Vagina (tissue), 2 donors: ENCODE data around the gene TMEM107. TPM values are rescaled to one million over a fixed set of nuclear protein-coding genes. Genes with fewer than 3 reads are reported as not detected.

Experiments used
- DNase-seq, 2 donors: peaks; one replicate each; pipeline ENCODE4 v3.0.0-alpha.2; 2017; ENCODE audit errors: extremely low spot score in 2 of 2
- H3K27ac ChIP-seq: fragments of 200-600 bp; sonication (generic); one replicate; pipeline ENCODE4 v1.5.1; 2019
- H3K27me3 ChIP-seq: fragments of 200-600 bp; sonication (generic); one replicate; pipeline ENCODE4 v1.5.1; 2019
- H3K36me3 ChIP-seq, 2 donors: fragments of 200-600 bp; sonication (generic); one replicate each; pipeline ENCODE4 v1.5.1; 2017 to 2019
- H3K4me1 ChIP-seq: fragments of 200-600 bp; sonication (generic); one replicate; pipeline ENCODE4 v1.5.1; 2019
- H3K4me3 ChIP-seq, 2 donors: fragments of 200-600 bp; sonication (generic); 1 replicate in 1 of 2; 2 replicates in 1 of 2; pipeline ENCODE4 v1.5.1; 2016 to 2019
- H3K9me3 ChIP-seq: fragments of 200-600 bp; sonication (generic); one replicate; pipeline ENCODE4 v1.5.1; 2019
- POLR2A ChIP-seq, 2 donors: fragments of 450-650 bp; IDR thresholded peaks; one replicate each; pipeline ENCODE4 v1.6.1; 2017; ENCODE audit warnings: antibody characterized with exemption in 2 of 2, mild to moderate bottlenecking in 2 of 2, moderate library complexity in 2 of 2
- POLR2AphosphoS5 ChIP-seq, 2 donors: sonication (generic); formaldehyde crosslinking; IDR thresholded peaks; one replicate each; pipeline ENCODE4 v1.9.0; 2017; ENCODE audit warnings: antibody characterized with exemption in 2 of 2, mild to moderate bottlenecking in 2 of 2, low read depth in 1 of 2; ENCODE audit not compliant: insufficient read depth in 1 of 2
- intact Hi-C: fragments of 100-400 bp; cut with DNase I; formaldehyde crosslinking; loops from one replicate; pipeline ENCODE4 v1.15.1; 2023
- total RNA-seq: library from RNA; depleted of rRNA; stranded (reverse); fragments of >200 nt; gene quantifications from one replicate; pipeline ENCODE4 v1.2.3, GENCODE V29; 2016
- TF ChIP-seq, protein P1 (sequence below), 3 experiments: fragments of 450-650 bp in 2 of 3; fragments of 200-600 bp in 1 of 3; sonication (generic) in 1 of 3; IDR thresholded peaks; one replicate each; pipeline ENCODE4 v1.5.1; 2017 to 2019; ENCODE audit warnings: antibody characterized with exemption in 3 of 3, mild to moderate bottlenecking in 2 of 3, moderate library complexity in 2 of 3

Gene TMEM107
- total RNA-seq, 1 donor from 2014 or later: 20.6 TPM

DNA sequence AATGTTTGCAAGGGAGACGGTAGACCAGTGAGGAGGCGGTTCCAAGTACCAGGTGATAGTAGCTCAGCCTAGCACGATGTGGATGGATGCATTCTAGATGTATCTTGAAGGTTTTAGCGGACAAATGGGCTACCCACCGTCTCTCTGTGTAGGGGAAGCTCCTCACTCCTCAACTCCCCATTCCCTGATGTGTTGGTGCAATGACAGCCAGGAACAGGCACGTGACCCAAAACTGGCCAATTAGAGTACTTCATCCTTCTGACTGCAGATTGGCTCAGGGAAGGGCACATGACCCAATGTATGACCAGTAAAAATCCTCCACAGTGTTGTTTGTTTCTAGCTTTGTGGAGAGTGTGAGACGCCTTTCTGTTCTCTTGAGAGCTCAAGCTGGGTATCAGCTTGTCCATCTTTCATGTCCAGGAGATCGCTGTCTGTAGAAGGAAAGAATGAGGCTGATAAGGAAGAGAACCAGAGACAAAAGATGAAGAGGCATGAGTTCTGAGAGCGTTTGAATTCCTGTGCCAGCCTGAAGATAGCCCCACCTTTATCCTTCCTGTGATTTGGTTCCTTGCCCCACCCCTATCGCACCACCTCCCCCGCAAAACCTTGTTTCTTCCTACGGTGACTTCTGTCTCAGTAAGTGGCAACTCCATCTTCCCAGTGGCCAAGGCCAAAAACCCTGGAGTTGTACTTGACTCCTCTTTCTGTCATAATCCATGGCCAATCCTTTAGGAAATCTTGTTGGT is 16.1 kb upstream of the TMEM107 start:
- Histone ChIP-seq H3K27me3 (no peaks in the 10 kb centered on the region), H3K27ac (peak overlapping the region; percentile 86), H3K36me3 (no peaks in the 10 kb centered on the region), H3K4me1 (peaks cover 42% of the 10 kb centered on the region), H3K9me3 (no peaks in the 10 kb centered on the region), H3K4me3 (peak overlapping the region; percentile 33 to 39)
- peak; percentile 37 to 96 for TF ChIP-seq POLR2AphosphoS5 (IDR thresholded peaks at IDR 0.05; ENCODE audit: insufficient read depth in 1 of 2, low read depth in 1 of 2)
- TF ChIP-seq POLR2A (IDR thresholded peaks at IDR 0.05): peak in 1 of 2 donors; percentile 65
- TF ChIP-seq, protein P1, sequence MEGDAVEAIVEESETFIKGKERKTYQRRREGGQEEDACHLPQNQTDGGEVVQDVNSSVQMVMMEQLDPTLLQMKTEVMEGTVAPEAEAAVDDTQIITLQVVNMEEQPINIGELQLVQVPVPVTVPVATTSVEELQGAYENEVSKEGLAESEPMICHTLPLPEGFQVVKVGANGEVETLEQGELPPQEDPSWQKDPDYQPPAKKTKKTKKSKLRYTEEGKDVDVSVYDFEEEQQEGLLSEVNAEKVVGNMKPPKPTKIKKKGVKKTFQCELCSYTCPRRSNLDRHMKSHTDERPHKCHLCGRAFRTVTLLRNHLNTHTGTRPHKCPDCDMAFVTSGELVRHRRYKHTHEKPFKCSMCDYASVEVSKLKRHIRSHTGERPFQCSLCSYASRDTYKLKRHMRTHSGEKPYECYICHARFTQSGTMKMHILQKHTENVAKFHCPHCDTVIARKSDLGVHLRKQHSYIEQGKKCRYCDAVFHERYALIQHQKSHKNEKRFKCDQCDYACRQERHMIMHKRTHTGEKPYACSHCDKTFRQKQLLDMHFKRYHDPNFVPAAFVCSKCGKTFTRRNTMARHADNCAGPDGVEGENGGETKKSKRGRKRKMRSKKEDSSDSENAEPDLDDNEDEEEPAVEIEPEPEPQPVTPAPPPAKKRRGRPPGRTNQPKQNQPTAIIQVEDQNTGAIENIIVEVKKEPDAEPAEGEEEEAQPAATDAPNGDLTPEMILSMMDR (IDR thresholded peaks at IDR 0.05): no peak
- intact Hi-C loops: no loop called here
- peak in 1 of 2 donors; percentile 96 for DNase-seq

DNA sequence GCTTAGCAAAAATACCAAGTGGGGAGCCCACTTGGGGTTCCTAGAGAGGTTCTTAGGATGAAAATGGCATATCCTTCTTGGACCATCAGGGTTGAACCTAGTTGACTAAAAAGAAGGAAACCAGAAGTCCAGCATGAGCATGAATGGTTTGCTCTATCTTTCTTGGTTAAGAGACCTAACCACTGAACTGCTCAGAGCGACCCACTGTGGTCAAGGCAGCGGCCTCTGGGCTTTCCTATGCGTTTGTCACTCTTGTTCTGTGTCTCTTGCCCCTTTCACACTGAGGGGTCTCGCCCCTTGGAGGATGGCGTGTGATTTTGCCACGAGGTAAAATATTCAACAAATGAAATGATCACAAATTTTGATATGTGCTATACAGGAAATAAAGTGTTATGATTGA is 14.3 kb upstream of the TMEM107 start:
- H3K4me1 ChIP-seq: peaks cover 48% of the 10 kb centered on the region
- DNase-seq: no peak
- H3K36me3 ChIP-seq: no peaks in the 10 kb centered on the region
- intact Hi-C loops: no loop called here
- peak overlapping the region; percentile 27 to 86 for H3K4me3 ChIP-seq
- H3K27me3 ChIP-seq: no peaks in the 10 kb centered on the region
- TF ChIP-seq, protein P1 (IDR thresholded peaks at IDR 0.05): no peak
- TF ChIP-seq POLR2AphosphoS5 (IDR thresholded peaks at IDR 0.05; ENCODE audit: insufficient read depth in 1 of 2, low read depth in 1 of 2) (no peak), POLR2A (IDR thresholded peaks at IDR 0.05) (no peak)
- peak overlapping the region; percentile 100 for H3K27ac ChIP-seq
- no peaks in the 10 kb centered on the region for H3K9me3 ChIP-seq

DNA sequence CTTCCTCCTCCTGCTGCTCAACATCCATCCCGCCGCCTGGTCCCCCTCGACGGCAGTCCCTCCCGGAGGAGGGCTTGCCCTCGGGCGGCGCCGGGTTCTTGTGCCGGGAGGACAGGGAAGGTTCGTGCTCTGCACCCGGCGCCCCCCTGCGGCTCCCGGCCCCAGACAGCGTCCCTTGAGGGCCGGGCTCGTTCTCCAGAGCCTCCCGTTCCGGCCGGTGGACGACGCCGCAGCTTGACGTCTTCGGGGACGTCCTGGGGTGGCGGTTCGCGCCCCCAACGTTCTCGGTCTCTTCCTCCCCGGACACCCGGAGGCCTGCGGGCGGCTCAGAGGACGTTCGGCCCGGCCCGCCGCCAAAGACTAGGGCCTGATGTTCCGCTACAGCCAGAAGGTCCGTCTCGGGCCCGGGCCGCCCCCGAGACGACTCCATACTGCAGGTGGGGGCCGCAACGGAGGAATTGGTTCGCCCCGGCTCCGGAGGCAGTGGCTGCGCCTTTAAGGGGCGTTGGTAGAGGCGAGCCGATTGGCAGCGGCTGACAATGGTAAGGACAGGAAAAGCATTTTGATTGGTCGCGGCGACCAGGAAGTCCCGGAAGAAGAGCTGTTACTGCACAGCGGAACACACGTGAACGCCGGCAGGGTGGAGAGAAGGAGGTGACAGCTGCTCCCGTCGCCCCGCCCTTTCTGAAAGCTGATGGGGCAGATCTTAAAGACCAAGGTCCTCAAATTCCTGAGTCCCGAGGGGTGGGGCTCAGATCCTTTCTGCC is 13.7 kb upstream of the TMEM107 start, which contains the start of gene BORCS6:
BORCS6 (minus strand) TSS at position 470 of the 767 bp plus-strand sequence; CDS start at position 430, 40 bp downstream.
- TF ChIP-seq POLR2AphosphoS5 (IDR thresholded peaks at IDR 0.05; ENCODE audit: insufficient read depth in 1 of 2, low read depth in 1 of 2): peak; percentile 97 to 99
- TF ChIP-seq, protein P1 (IDR thresholded peaks at IDR 0.05): peak in 1 of 3 experiments; percentile 15
- peak; percentile 68 to 85 for TF ChIP-seq POLR2A (IDR thresholded peaks at IDR 0.05)

DNA sequence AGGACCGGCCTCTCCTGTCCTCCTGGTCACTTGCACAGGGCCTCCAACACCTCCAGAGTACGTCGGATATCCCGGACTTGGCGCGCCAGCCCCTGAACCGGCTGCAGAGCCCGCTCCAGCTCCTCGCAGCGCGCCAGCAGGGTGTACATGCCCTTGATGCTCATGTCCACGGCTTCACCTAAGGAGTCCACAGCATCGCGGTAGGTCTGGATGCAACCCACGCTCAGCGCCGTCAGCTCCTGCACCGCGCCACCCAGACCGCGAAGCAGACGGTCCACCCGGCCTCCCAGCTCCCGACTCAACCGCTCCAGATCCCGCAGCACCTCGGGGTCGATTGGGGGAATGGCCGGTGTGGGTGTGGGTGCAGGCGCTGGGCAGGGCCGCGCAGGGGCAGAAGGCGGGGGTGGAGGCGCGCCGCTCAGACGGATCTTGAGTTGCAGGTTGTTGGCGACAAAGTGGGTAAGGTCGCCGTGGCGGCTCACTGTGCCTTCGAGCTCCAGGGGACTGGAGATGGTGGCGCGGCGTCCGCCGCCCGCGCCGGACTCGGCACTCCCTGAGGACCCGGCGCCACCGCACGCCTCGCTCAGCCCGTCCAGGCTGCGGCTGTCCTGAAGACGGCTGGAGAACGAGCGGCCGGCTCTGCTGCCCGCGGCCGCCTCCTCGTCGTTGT is 13.0 kb upstream of the TMEM107 start:
- H3K4me3 ChIP-seq: peak overlapping the region; percentile 77 to 86
- no peaks in the 10 kb centered on the region for H3K9me3 ChIP-seq
- no peak for DNase-seq
- H3K27me3 ChIP-seq: no peaks in the 10 kb centered on the region
- no peaks in the 10 kb centered on the region for H3K36me3 ChIP-seq
- peak overlapping the region; percentile 100 for H3K27ac ChIP-seq
- no peak for TF ChIP-seq POLR2AphosphoS5 (IDR thresholded peaks at IDR 0.05; ENCODE audit: insufficient read depth in 1 of 2, low read depth in 1 of 2)
- no peak for TF ChIP-seq POLR2A (IDR thresholded peaks at IDR 0.05)
- TF ChIP-seq, protein P1 (IDR thresholded peaks at IDR 0.05): no peak
- H3K4me1 ChIP-seq: peaks cover 49% of the 10 kb centered on the region
- intact Hi-C loops: no loop called here

More for the DNA sequence above, 13.7 kb upstream of the TMEM107 start, which contains the start of gene BORCS6:
- Histone ChIP-seq H3K36me3 (no peaks in the 10 kb centered on the region), H3K4me1 (peaks cover 49% of the 10 kb centered on the region), H3K27ac (peak within 1 kb of the TSS; percentile 100), H3K4me3 (peak within 1 kb of the TSS; percentile 77 to 86), H3K9me3 (no peaks in the 10 kb centered on the region), H3K27me3 (no peaks in the 10 kb centered on the region)
- intact Hi-C loops: no loop called here
- DNase-seq: peak in 1 of 2 donors; percentile 100
